Measurements from ENCODE around the gene MRPL16. TPM values are rescaled to one million over a fixed set of nuclear protein-coding genes. Genes with fewer than 3 reads are reported as not detected.
A peak's percentile ranks its signal among the peaks of the same experiment; 100 is the strongest.

MRPL16 gene
- total RNA-seq, 6 experiments from 2014 or later: 45.7 to 51.0 (median 48.6) TPM

- no peaks in the 10 kb centered on the region for H3K9me3 Mint-ChIP-seq
- peaks cover 32% of the 10 kb centered on the region for H3K4me1 Mint-ChIP-seq (ENCODE audit: low read depth)
- H3K27ac Mint-ChIP-seq: no peak overlapping the region
- DNase-seq: no peak
- peaks cover 10% of the 10 kb centered on the region; the same call in 1 of the 2 replicates for H3K36me3 Mint-ChIP-seq (ENCODE audit: low read depth)
- H3K4me3 Mint-ChIP-seq: no peak overlapping the region
- TF ChIP-seq CTCF (IDR thresholded peaks at IDR 0.05): no peak
- H3K27me3 Mint-ChIP-seq (ENCODE audit: insufficient read depth): no peaks in the 10 kb centered on the region; the same call in 1 of the 2 replicates
Observed at GRCh38 chr11:59766542-59767224, 43.9 kb downstream of the MRPL16 start.

GRCh38 chr11:59765068-59765735, 45.4 kb downstream of the MRPL16 start:
- peak overlapping the region; percentile 53 for H3K27ac Mint-ChIP-seq
- no peaks in the 10 kb centered on the region; the same call in 1 of the 2 replicates for H3K27me3 Mint-ChIP-seq (ENCODE audit: insufficient read depth)
- no peak for TF ChIP-seq CTCF (IDR thresholded peaks at IDR 0.05)
- H3K9me3 Mint-ChIP-seq: no peaks in the 10 kb centered on the region
- H3K4me3 Mint-ChIP-seq: peak overlapping the region; percentile 9; the same call in 1 of the 2 replicates
- peaks cover 16% of the 10 kb centered on the region; the same call in 1 of the 2 replicates for H3K36me3 Mint-ChIP-seq (ENCODE audit: low read depth)
- no peak for DNase-seq
- H3K4me1 Mint-ChIP-seq (ENCODE audit: low read depth): peaks cover 36% of the 10 kb centered on the region

GRCh38 chr11:59761993-59762392, 48.6 kb downstream of the MRPL16 start:
- peaks cover 33% of the 10 kb centered on the region for H3K36me3 Mint-ChIP-seq (ENCODE audit: low read depth)
- no peak overlapping the region for H3K4me3 Mint-ChIP-seq
- no peaks in the 10 kb centered on the region for H3K9me3 Mint-ChIP-seq
- H3K27me3 Mint-ChIP-seq (ENCODE audit: insufficient read depth): no peaks in the 10 kb centered on the region; the same call in none of the 2 replicates
- H3K27ac Mint-ChIP-seq: no peak overlapping the region
- no peak for DNase-seq
- H3K4me1 Mint-ChIP-seq (ENCODE audit: low read depth): peaks cover 64% of the 10 kb centered on the region
- TF ChIP-seq CTCF (IDR thresholded peaks at IDR 0.05): no peak

- H3K27me3 Mint-ChIP-seq (ENCODE audit: insufficient read depth): no peaks in the 10 kb centered on the region; the same call in none of the 2 replicates
- H3K4me1 Mint-ChIP-seq (ENCODE audit: low read depth): peaks cover 70% of the 10 kb centered on the region
- H3K9me3 Mint-ChIP-seq: no peaks in the 10 kb centered on the region
- TF ChIP-seq CTCF (IDR thresholded peaks at IDR 0.05): no peak
- DNase-seq: no peak
- H3K4me3 Mint-ChIP-seq: no peak overlapping the region
- H3K36me3 Mint-ChIP-seq (ENCODE audit: low read depth): peaks cover 35% of the 10 kb centered on the region
- no peak overlapping the region for H3K27ac Mint-ChIP-seq
Observed at GRCh38 chr11:59760771-59761170, 49.8 kb downstream of the MRPL16 start.

GRCh38 chr11:59759900-59760299, 50.7 kb downstream of the MRPL16 start:
- no peaks in the 10 kb centered on the region; the same call in none of the 2 replicates for H3K27me3 Mint-ChIP-seq (ENCODE audit: insufficient read depth)
- H3K36me3 Mint-ChIP-seq (ENCODE audit: low read depth): peaks cover 35% of the 10 kb centered on the region
- no peak overlapping the region for H3K4me3 Mint-ChIP-seq
- DNase-seq: no peak
- H3K27ac Mint-ChIP-seq: no peak overlapping the region
- H3K9me3 Mint-ChIP-seq: no peaks in the 10 kb centered on the region
- peaks cover 63% of the 10 kb centered on the region for H3K4me1 Mint-ChIP-seq (ENCODE audit: low read depth)
- no peak for TF ChIP-seq CTCF (IDR thresholded peaks at IDR 0.05)
